Suprapubic skin (tissue), 4 donors: ENCODE results near the gene PLXNC1. TPM values are rescaled to one million over a fixed set of nuclear protein-coding genes. Genes with fewer than 3 reads are reported as not detected.

Experiments used
- DNase-seq, 2 donors: peaks; one replicate each; pipeline ENCODE4 v3.0.0-alpha.2; 2019; ENCODE audit warnings: low spot score in 2 of 2
- H3K27ac ChIP-seq: fragments of 200-600 bp; sonication (generic); one replicate; pipeline ENCODE4 v1.5.1; 2019
- H3K27me3 ChIP-seq: fragments of 200-600 bp; sonication (generic); one replicate; pipeline ENCODE4 v1.5.1; 2019
- H3K36me3 ChIP-seq: fragments of 200-600 bp; sonication (generic); one replicate; pipeline ENCODE4 v1.5.1; 2019
- H3K4me1 ChIP-seq: fragments of 200-600 bp; sonication (generic); one replicate; pipeline ENCODE4 v1.5.1; 2019
- H3K4me3 ChIP-seq: fragments of 200-600 bp; sonication (generic); one replicate; pipeline ENCODE4 v1.5.1; 2019; ENCODE audit warnings: mild to moderate bottlenecking
- H3K9me3 ChIP-seq: fragments of 200-600 bp; sonication (generic); one replicate; pipeline ENCODE4 v1.5.1; 2019
- CTCF ChIP-seq, 2 donors: fragments of 200-600 bp in 1 of 2; fragments of 450-650 bp in 1 of 2; sonication (generic) in 1 of 2; IDR thresholded peaks; one replicate each; pipeline ENCODE4 v1.5.1; 2016 to 2019; ENCODE audit warnings: antibody characterized with exemption in 2 of 2, mild to moderate bottlenecking in 1 of 2, moderate library complexity in 1 of 2
- EP300 ChIP-seq: sonication (generic); formaldehyde crosslinking; IDR thresholded peaks from one replicate; pipeline ENCODE4 v1.6.1; 2017; ENCODE audit warnings: antibody characterized with exemption
- POLR2A ChIP-seq, 2 donors: fragments of 450-650 bp; IDR thresholded peaks; one replicate each; pipeline ENCODE4 v1.6.1; 2017; ENCODE audit warnings: antibody characterized with exemption in 2 of 2, mild to moderate bottlenecking in 2 of 2, moderate library complexity in 2 of 2
- POLR2AphosphoS5 ChIP-seq, 3 donors: sonication (generic); formaldehyde crosslinking; IDR thresholded peaks; one replicate each; pipeline ENCODE4 v1.6.1; 2017; ENCODE audit warnings: antibody characterized with exemption in 3 of 3
- WGBS: methylation state at CpG from one replicate; pipeline ENCODE4 v1.1.5; 2018; 5-methylcytosine and 5-hydroxymethylcytosine counted together
- total RNA-seq, 4 donors: library from RNA; depleted of rRNA; stranded (reverse); fragments of >200 nt; gene quantifications; one replicate each; pipeline ENCODE4 v1.1.0, GENCODE V29; 2016

PLXNC1 gene
- total RNA-seq, 4 donors from 2014 or later = 8.1 to 30.9 (median 15.3) TPM

- peak overlapping the region; percentile 59 for H3K4me3 ChIP-seq
- TF ChIP-seq EP300 (no peak), POLR2AphosphoS5 (IDR thresholded peaks at IDR 0.05) (no peak), POLR2A (IDR thresholded peaks at IDR 0.05) (no peak), CTCF (IDR thresholded peaks at IDR 0.05) (no peak)
- peak overlapping the region; percentile 79 for H3K27ac ChIP-seq
- H3K36me3 ChIP-seq = no peaks in the 10 kb centered on the region
- 72% methylated on average over 10 of the region's 14 CpGs for WGBS
- DNase-seq = peak; percentile 66 to 67
- H3K27me3 ChIP-seq = no peaks in the 10 kb centered on the region
- H3K9me3 ChIP-seq = no peaks in the 10 kb centered on the region
- peaks cover 56% of the 10 kb centered on the region for H3K4me1 ChIP-seq
Observed at GRCh38 chr12:94263011-94263811, 114.8 kb downstream of the PLXNC1 start.

GRCh38 chr12:94263905-94264561 is 115.7 kb downstream of the PLXNC1 start:
- Histone ChIP-seq H3K27me3 (no peaks in the 10 kb centered on the region), H3K27ac (peak overlapping the region; percentile 15), H3K4me3 (no peak overlapping the region), H3K36me3 (no peaks in the 10 kb centered on the region), H3K4me1 (peaks cover 56% of the 10 kb centered on the region), H3K9me3 (no peaks in the 10 kb centered on the region)
- TF ChIP-seq EP300 (no peak), POLR2AphosphoS5 (IDR thresholded peaks at IDR 0.05) (no peak), CTCF (IDR thresholded peaks at IDR 0.05) (no peak), POLR2A (IDR thresholded peaks at IDR 0.05) (no peak)
- peak in 1 of 2 donors; percentile 75 for DNase-seq
- WGBS = 80% methylated on average over 20 of the region's 20 CpGs

DNA sequence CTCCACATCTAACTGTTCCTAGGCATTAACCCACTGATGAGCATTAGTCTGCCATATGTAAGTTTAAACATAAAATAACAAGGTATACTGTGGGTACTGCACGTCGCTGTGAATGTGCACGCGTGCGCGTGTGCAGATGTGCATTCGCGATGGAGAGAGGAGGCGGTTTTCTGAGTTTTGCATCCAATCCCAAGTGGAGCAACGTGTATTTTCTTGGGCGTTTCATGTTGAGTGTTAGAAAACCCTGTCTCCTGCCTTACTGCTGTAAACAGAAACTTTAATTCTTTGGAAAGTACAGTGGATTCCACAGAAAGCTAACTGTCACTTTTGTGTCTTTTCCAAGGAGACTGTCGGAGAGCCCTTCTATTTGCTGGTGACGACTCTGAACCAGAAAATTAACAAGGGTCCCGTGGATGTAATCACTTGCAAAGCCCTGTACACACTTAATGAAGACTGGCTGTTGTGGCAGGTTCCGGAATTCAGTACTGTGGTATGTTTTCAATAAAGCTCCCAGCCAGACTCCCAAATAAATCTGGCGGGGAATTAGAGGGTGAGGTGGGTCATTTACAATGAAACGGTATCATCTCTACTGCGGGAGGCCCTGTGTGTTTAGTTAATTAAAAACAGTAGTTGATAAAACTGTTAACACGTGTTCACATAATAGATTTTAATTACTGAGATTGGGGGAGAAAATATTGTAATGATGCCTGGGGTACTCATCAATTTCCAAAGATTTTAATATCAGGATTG is 116.5 kb downstream of the PLXNC1 start:
- H3K4me1 ChIP-seq = peaks cover 56% of the 10 kb centered on the region
- H3K27me3 ChIP-seq = no peaks in the 10 kb centered on the region
- DNase-seq = peak in 1 of 2 donors; percentile 63
- H3K9me3 ChIP-seq = no peaks in the 10 kb centered on the region
- no peaks in the 10 kb centered on the region for H3K36me3 ChIP-seq
- no peak overlapping the region for H3K27ac ChIP-seq
- TF ChIP-seq CTCF (IDR thresholded peaks at IDR 0.05) (no peak), POLR2AphosphoS5 (IDR thresholded peaks at IDR 0.05) (no peak), POLR2A (IDR thresholded peaks at IDR 0.05) (no peak), EP300 (no peak)
- H3K4me3 ChIP-seq = no peak overlapping the region
- WGBS = 82% methylated on average over 19 of the region's 19 CpGs

- Histone ChIP-seq H3K27me3 (no peaks in the 10 kb centered on the region), H3K4me3 (no peak overlapping the region), H3K36me3 (no peaks in the 10 kb centered on the region), H3K27ac (peak overlapping the region; percentile 57), H3K9me3 (no peaks in the 10 kb centered on the region), H3K4me1 (peaks cover 56% of the 10 kb centered on the region)
- peak in 1 of 2 donors; percentile 21 for DNase-seq
- WGBS = 60% methylated on average over 7 of the region's 7 CpGs
- TF ChIP-seq POLR2AphosphoS5 (IDR thresholded peaks at IDR 0.05) = no peak
- no peak for TF ChIP-seq EP300
- TF ChIP-seq POLR2A (IDR thresholded peaks at IDR 0.05) = no peak
- TF ChIP-seq CTCF (IDR thresholded peaks at IDR 0.05) = no peak
Observed at GRCh38 chr12:94265539-94265938, 117.2 kb downstream of the PLXNC1 start.
